IMR-90 (cell line): ENCODE results near the gene CEACAM6. TPM values are rescaled to one million over a fixed set of nuclear protein-coding genes. Genes with fewer than 3 reads are reported as not detected.

Experiments used
- ATAC-seq: fragments of 200-7000 bp; cut with Tn5 transposase; 2 replicates; pipeline ENCODE4 v1.9.1; 2020; ENCODE audit warnings: low read depth, mild to moderate bottlenecking, moderate library complexity
- BruUV-seq: library from RNA; stranded (reverse); fragments of 400-500 nt; replicated peaks from 2 replicates; lab custom pipeline; 2021; lab: Mats Ljungman, UMichigan
- CTCF ChIA-PET: fragments of 300-600 bp; formaldehyde crosslinking; extraction: SDS; loops from one replicate; lab custom pipeline; 2021; ENCODE audit warnings: antibody characterized with exemption; lab: Yijun Ruan, JAX
- POLR2A ChIA-PET: fragments of 300-600 bp; sonication (Branson Sonifier 250); formaldehyde crosslinking; loops from one replicate; lab custom pipeline; 2022; ENCODE audit warnings: antibody characterized with exemption; ENCODE audit not compliant: unreplicated experiment; lab: Charles Lee
- DNase-seq: peaks from one replicate; pipeline ENCODE4 v3.0.0; 2013
- H2AFZ ChIP-seq: replicated peaks from 2 replicates; pipeline ENCODE3; 2013; ENCODE audit warnings: low read length, mild to moderate bottlenecking; ENCODE audit not compliant: poor library complexity
- H2AK5ac ChIP-seq: 2 replicates; pipeline ENCODE4 v1.6.1; 2013; ENCODE audit warnings: low read depth, low read length, inconsistent platforms
- H2AK9ac ChIP-seq: replicated peaks from 2 replicates; pipeline ENCODE3; 2013; ENCODE audit warnings: mild to moderate bottlenecking, low read depth, low read length, moderate library complexity; ENCODE audit not compliant: poor library complexity
- H2BK120ac ChIP-seq: 2 replicates; pipeline ENCODE4 v1.6.1; 2013; ENCODE audit warnings: low read depth, low read length, inconsistent platforms
- H2BK15ac ChIP-seq: 3 replicates; pipeline ENCODE4 v1.6.1; 2013; ENCODE audit warnings: low read depth, low read length, inconsistent platforms
- H2BK20ac ChIP-seq: 2 replicates; pipeline ENCODE4 v1.6.1; 2013; ENCODE audit warnings: low read depth, mild to moderate bottlenecking, inconsistent platforms, low read length, moderate library complexity
- H2BK5ac ChIP-seq: 2 replicates; pipeline ENCODE4 v1.6.1; 2013; ENCODE audit warnings: mild to moderate bottlenecking, low read depth, low read length, inconsistent platforms; ENCODE audit not compliant: poor library complexity, severe bottlenecking
- H3K14ac ChIP-seq: replicated peaks from 2 replicates; pipeline ENCODE4 v1.6.1; 2013; ENCODE audit warnings: low read depth, low read length, inconsistent platforms
- H3K18ac ChIP-seq: 2 replicates; pipeline ENCODE4 v1.6.1; 2013; ENCODE audit warnings: low read depth, low read length, control low read depth
- H3K23ac ChIP-seq: 2 replicates; pipeline ENCODE4 v1.6.1; 2013; ENCODE audit warnings: low read depth, low read length, inconsistent platforms
- H3K27ac ChIP-seq: 2 replicates; pipeline ENCODE4 v1.5.1; 2013; ENCODE audit warnings: mild to moderate bottlenecking, control low read depth, low read length; ENCODE audit not compliant: insufficient read depth
- H3K27me3 ChIP-seq: 2 replicates; pipeline ENCODE4 v1.6.1; 2013; ENCODE audit warnings: low read length; ENCODE audit not compliant: control insufficient read depth, insufficient read depth
- H3K36me3 ChIP-seq: 2 replicates; pipeline ENCODE4 v1.6.1; 2013; ENCODE audit warnings: low read length, mixed read lengths; ENCODE audit not compliant: control insufficient read depth, insufficient read depth
- H3K4ac ChIP-seq: 2 replicates; pipeline ENCODE4 v1.6.1; 2013; ENCODE audit warnings: low read depth, low read length, inconsistent platforms
- H3K4me1 ChIP-seq: 2 replicates; pipeline ENCODE4 v1.6.1; 2013; ENCODE audit warnings: low read length, mixed read lengths; ENCODE audit not compliant: control insufficient read depth, insufficient read depth
- H3K4me2 ChIP-seq: 2 replicates; pipeline ENCODE4 v1.6.1; 2013; ENCODE audit warnings: low read depth, mild to moderate bottlenecking, control low read depth, low read length, moderate library complexity
- H3K4me3 ChIP-seq: 2 replicates; pipeline ENCODE4 v1.5.1; 2013; ENCODE audit warnings: low read depth, mild to moderate bottlenecking, control low read depth, low read length, moderate library complexity; ENCODE audit not compliant: insufficient read depth
- H3K56ac ChIP-seq: 2 replicates; pipeline ENCODE4 v1.6.1; 2013; ENCODE audit warnings: low read length, inconsistent platforms; ENCODE audit not compliant: insufficient read depth; ENCODE audit errors: extremely low read depth
- H3K79me1 ChIP-seq, 2 experiments: 2 replicates each; pipeline ENCODE4 v1.6.1; 2013; ENCODE audit warnings: low read length in 2 of 2, inconsistent platforms in 1 of 2, low read depth in 1 of 2
- H3K9ac ChIP-seq: 2 replicates; pipeline ENCODE4 v1.6.1; 2013; ENCODE audit warnings: low read depth, low read length, control low read depth
- H3K9me1 ChIP-seq: 2 replicates; pipeline ENCODE4 v1.6.1; 2013; ENCODE audit warnings: low read length, inconsistent platforms; ENCODE audit not compliant: insufficient read depth
- H3K9me3 ChIP-seq: 2 replicates; pipeline ENCODE4 v1.6.1; 2013; ENCODE audit warnings: low read length; ENCODE audit not compliant: control insufficient read depth, insufficient read depth
- H4K20me1 ChIP-seq: 2 replicates; pipeline ENCODE4 v1.6.1; 2013; ENCODE audit warnings: low read length, inconsistent platforms; ENCODE audit not compliant: insufficient read depth
- H4K5ac ChIP-seq: 2 replicates; pipeline ENCODE4 v1.6.1; 2013; ENCODE audit warnings: mild to moderate bottlenecking, low read depth, low read length, control low read depth
- H4K8ac ChIP-seq, 2 experiments: 2 replicates each; pipeline ENCODE4 v1.6.1; 2013; ENCODE audit warnings: low read depth in 2 of 2, low read length in 2 of 2, control low read depth in 1 of 2, inconsistent platforms in 1 of 2
- H4K91ac ChIP-seq: 2 replicates; pipeline ENCODE4 v1.6.1; 2013; ENCODE audit warnings: low read depth, low read length, inconsistent platforms; ENCODE audit not compliant: insufficient read depth
- BHLHE40 ChIP-seq: fragments of 150-350 bp; IDR thresholded peaks from 2 replicates; pipeline ENCODE4 v1.6.1; 2016; ENCODE audit warnings: mild to moderate bottlenecking, low read depth, low read length
- CEBPB ChIP-seq: IDR thresholded peaks from 2 replicates; pipeline ENCODE4 v1.6.1; 2012; ENCODE audit warnings: low read depth, low read length, improper control_type of control experiment
- CHD1 ChIP-seq: IDR thresholded peaks from 2 replicates; pipeline ENCODE4 v1.6.1; 2012; ENCODE audit warnings: low read depth, low read length, improper control_type of control experiment
- CTCF ChIP-seq: conservative IDR thresholded peaks from 2 replicates; pipeline ENCODE4 v1.5.1; 2012; ENCODE audit warnings: mild to moderate bottlenecking, low read depth, low read length, improper control_type of control experiment
- ELK1 ChIP-seq: fragments of 150-350 bp; IDR thresholded peaks from 2 replicates; pipeline ENCODE4 v1.6.1; 2016; ENCODE audit warnings: low read depth, mild to moderate bottlenecking, low read length, moderate library complexity, borderline replicate concordance
- FOS ChIP-seq: fragments of 150-350 bp; IDR thresholded peaks from 2 replicates; pipeline ENCODE4 v1.6.1; 2016; ENCODE audit warnings: low read depth, low read length
- MAFK ChIP-seq: IDR thresholded peaks from 2 replicates; pipeline ENCODE4 v1.6.1; 2012; ENCODE audit warnings: low read depth, low read length, improper control_type of control experiment
- MAZ ChIP-seq: IDR thresholded peaks from 2 replicates; pipeline ENCODE4 v1.6.1; 2012; ENCODE audit warnings: low read depth, mild to moderate bottlenecking, low read length, improper control_type of control experiment, moderate library complexity, borderline replicate concordance
- MXI1 ChIP-seq: IDR thresholded peaks from 2 replicates; pipeline ENCODE4 v1.6.1; 2012; ENCODE audit warnings: low read depth, mild to moderate bottlenecking, low read length, moderate library complexity, borderline replicate concordance
- NFE2L2 ChIP-seq: fragments of 150-350 bp; IDR thresholded peaks from 2 replicates; pipeline ENCODE4 v1.6.1; 2016; ENCODE audit warnings: low read depth, mild to moderate bottlenecking, low read length
- POLR2A ChIP-seq: IDR thresholded peaks from 2 replicates; pipeline ENCODE4 v1.6.1; 2012; ENCODE audit warnings: mild to moderate bottlenecking, low read depth, low read length
- RAD21 ChIP-seq: IDR thresholded peaks from 2 replicates; pipeline ENCODE4 v1.6.1; 2012; ENCODE audit warnings: low read length, improper control_type of control experiment
- RCOR1 ChIP-seq: IDR thresholded peaks from 2 replicates; pipeline ENCODE4 v1.6.1; 2012; ENCODE audit warnings: mild to moderate bottlenecking, low read length, improper control_type of control experiment; ENCODE audit not compliant: insufficient replicate concordance
- RFX5 ChIP-seq: IDR thresholded peaks from 2 replicates; pipeline ENCODE4 v1.8.0; 2012; ENCODE audit warnings: low read depth, mild to moderate bottlenecking, low read length, moderate library complexity
- SMC3 ChIP-seq: fragments of 150-350 bp; IDR thresholded peaks from 2 replicates; pipeline ENCODE4 v1.6.1; 2016; ENCODE audit warnings: low read depth, mild to moderate bottlenecking, antibody characterized with exemption, low read length, moderate library complexity
- USF2 ChIP-seq: fragments of 150-350 bp; IDR thresholded peaks from 2 replicates; pipeline ENCODE4 v1.6.1; 2017; ENCODE audit warnings: mild to moderate bottlenecking, antibody characterized with exemption, low read length, low read depth
- WGBS, 2 experiments: methylation state at CpG; one replicate each; pipeline versions ENCODE4 v1.1.5 to v1.1.7; 2013; ENCODE audit warnings: missing lambda C conversion rate in 2 of 2; ENCODE audit not compliant: insufficient read length in 1 of 2; ENCODE audit errors: extremely low coverage in 2 of 2; 5-methylcytosine and 5-hydroxymethylcytosine counted together
- dilution Hi-C: fragments of 300-500 bp; cut with HindIII; formaldehyde crosslinking; loops from one replicate; pipeline ENCODE4 v1.14.3; 2018; ENCODE audit warnings: low sequenced_read_pairs; ENCODE audit not compliant: unreplicated experiment
- in situ Hi-C: fragments of 300-500 bp; cut with MboI; formaldehyde crosslinking; loops from 3 replicates; pipeline ENCODE4 v1.14.3; 2019; ENCODE audit warnings: low sequenced_read_pairs, inconsistent platforms, mixed read lengths
- intact Hi-C: fragments of 100-400 bp; cut with micrococcal nuclease; formaldehyde crosslinking; loops from 2 replicates; pipeline ENCODE4 v1.10.0; 2022
- polyA plus RNA-seq, 3 experiments: library from polyadenylated mRNA; depleted of rRNA; stranded (reverse); fragments of >200 nt; gene quantifications; 2 replicates each; pipeline ENCODE4 v1.2.3, GENCODE V29; 2012; ENCODE audit warnings: low replicate concordance in 1 of 3
- total RNA-seq: library from RNA; depleted of rRNA; stranded (reverse); fragments of >200 nt; gene quantifications from 2 replicates; pipeline ENCODE4 v1.2.3, GENCODE V29; 2012

The CEACAM6 gene
- total and polyA plus RNA-seq, 2 of the 4 experiments (the other 2 are of a cell fraction), result not detected

- H4K91ac ChIP-seq, result no peak overlapping the region
- H3K18ac ChIP-seq, result no peak overlapping the region
- no peak overlapping the region for H4K8ac ChIP-seq
- H3K9me1 ChIP-seq, result no peaks in the 10 kb centered on the region
- H3K9me3 ChIP-seq, result no peaks in the 10 kb centered on the region
- no peak overlapping the region for H4K5ac ChIP-seq
- no peak overlapping the region for H3K4me3 ChIP-seq
- no peak overlapping the region for H2BK5ac ChIP-seq
- H2AFZ ChIP-seq, result no peak overlapping the region
- TF ChIP-seq RAD21 (no peak), MAFK (no peak), RCOR1 (no peak), CHD1 (no peak), POLR2A (no peak), CEBPB (no peak), NFE2L2 (no peak), MXI1 (no peak), MAZ (no peak), USF2 (no peak), SMC3 (no peak), FOS (no peak), BHLHE40 (no peak), RFX5 (no peak), ELK1 (no peak), CTCF (no peak)
- no peaks in the 10 kb centered on the region for H3K4me1 ChIP-seq
- ChIA-PET CTCF (no interaction called here), POLR2A (no interaction called here)
- BruUV-seq, result no TSS peak
- no peak overlapping the region for H2BK15ac ChIP-seq
- no peak overlapping the region for H3K56ac ChIP-seq
- H3K4ac ChIP-seq, result no peak overlapping the region
- ATAC-seq (no peak), DNase-seq (no peak)
- H3K4me2 ChIP-seq, result no peak overlapping the region
- no peaks in the 10 kb centered on the region; the same call in 1 of the 2 replicates for H3K27me3 ChIP-seq
- H4K20me1 ChIP-seq, result no peaks in the 10 kb centered on the region
- H2BK120ac ChIP-seq, result no peak overlapping the region
- no peak overlapping the region for H2AK5ac ChIP-seq
- WGBS, 2 experiments, result no CpG with 5 or more reads among the region's 5 CpGs
- no peaks in the 10 kb centered on the region for H3K79me1 ChIP-seq
- H2BK20ac ChIP-seq, result no peak overlapping the region
- no peaks in the 10 kb centered on the region for H3K36me3 ChIP-seq
- dilution Hi-C loops (no loop called here), in situ Hi-C loops (no loop called here), intact Hi-C loops (no loop called here)
- H3K27ac ChIP-seq, result no peak overlapping the region
- no peak overlapping the region for H3K14ac ChIP-seq
- no peak overlapping the region for H3K23ac ChIP-seq
- no peak overlapping the region for H2AK9ac ChIP-seq
- no peak overlapping the region for H3K9ac ChIP-seq
Observed at GRCh38 chr19:41707871-41708371, 47.4 kb upstream of the CEACAM6 start.
